Fibroblast of mammary gland (primary cell): Measurements from ENCODE around the gene CCDC93.

Experiments used
- DNase-seq: peaks from one replicate; pipeline ENCODE4 v3.0.0-alpha.2; 2010; ENCODE audit warnings: low read depth
- H3K4me3 ChIP-seq: 2 replicates; pipeline ENCODE4 v1.5.1; 2011; ENCODE audit warnings: low read depth, mild to moderate bottlenecking, low read length, moderate library complexity; ENCODE audit not compliant: control insufficient read depth
- TF ChIP-seq, protein P1 (sequence below): conservative IDR thresholded peaks from 2 replicates; pipeline ENCODE4 v1.5.1; 2011; ENCODE audit warnings: low read depth, low read length, inconsistent platforms; ENCODE audit not compliant: control insufficient read depth, insufficient read depth

Gene CCDC93

DNA sequence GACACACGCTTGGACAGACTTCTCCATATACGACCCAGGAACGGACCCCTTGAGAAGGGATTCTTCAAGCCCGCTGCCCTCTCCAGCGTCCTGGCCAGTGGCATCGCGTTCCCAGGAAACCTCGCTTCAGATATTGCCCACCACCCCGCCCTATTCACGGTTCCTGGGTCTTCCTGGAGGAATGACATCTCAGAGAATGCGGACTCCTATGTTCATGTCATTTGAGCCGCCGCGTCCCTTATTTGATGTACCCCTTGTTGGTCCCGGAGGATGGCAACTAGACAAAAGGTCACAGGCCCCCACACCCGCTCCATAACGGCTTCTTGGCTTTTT is 588 bp upstream of the CCDC93 start:
- no peak for DNase-seq

DNA sequence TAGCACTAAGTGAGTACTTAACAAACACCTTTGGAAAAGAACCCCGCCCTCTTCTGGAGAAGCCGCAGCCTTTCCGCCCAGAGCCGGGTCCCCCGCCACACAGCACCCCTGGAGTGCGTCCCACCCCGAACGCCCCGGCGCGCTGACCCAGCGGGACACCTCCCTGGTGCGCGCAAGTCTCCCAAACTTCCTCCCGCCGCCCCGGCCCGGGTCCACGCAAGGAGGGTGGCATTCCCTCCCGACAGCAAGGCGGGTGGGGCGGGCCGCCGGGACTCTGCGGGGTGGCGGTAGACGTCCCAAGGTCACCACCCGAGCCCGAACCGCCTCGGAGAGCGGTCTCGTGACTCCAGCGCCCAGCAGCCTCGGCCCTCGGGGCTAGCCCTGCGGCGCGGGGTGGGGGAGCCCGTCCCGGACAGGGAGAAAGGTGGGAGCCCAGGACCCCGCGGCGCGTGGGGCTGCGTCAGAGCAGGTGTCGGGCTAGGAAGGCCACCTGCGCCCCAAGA is 598 bp downstream of the CCDC93 start:
- TF ChIP-seq, protein P1, sequence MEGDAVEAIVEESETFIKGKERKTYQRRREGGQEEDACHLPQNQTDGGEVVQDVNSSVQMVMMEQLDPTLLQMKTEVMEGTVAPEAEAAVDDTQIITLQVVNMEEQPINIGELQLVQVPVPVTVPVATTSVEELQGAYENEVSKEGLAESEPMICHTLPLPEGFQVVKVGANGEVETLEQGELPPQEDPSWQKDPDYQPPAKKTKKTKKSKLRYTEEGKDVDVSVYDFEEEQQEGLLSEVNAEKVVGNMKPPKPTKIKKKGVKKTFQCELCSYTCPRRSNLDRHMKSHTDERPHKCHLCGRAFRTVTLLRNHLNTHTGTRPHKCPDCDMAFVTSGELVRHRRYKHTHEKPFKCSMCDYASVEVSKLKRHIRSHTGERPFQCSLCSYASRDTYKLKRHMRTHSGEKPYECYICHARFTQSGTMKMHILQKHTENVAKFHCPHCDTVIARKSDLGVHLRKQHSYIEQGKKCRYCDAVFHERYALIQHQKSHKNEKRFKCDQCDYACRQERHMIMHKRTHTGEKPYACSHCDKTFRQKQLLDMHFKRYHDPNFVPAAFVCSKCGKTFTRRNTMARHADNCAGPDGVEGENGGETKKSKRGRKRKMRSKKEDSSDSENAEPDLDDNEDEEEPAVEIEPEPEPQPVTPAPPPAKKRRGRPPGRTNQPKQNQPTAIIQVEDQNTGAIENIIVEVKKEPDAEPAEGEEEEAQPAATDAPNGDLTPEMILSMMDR: no peak
- DNase-seq: no peak

More for the DNA sequence above, 588 bp upstream of the CCDC93 start:
- TF ChIP-seq, protein P1: no peak
- peak overlapping the region; percentile 76 for H3K4me3 ChIP-seq

GRCh38 chr2:118012778-118013177 is 1.1 kb downstream of the CCDC93 start:
- peak; percentile 1 for DNase-seq
- H3K4me3 ChIP-seq: peak overlapping the region; percentile 76
- TF ChIP-seq, protein P1: no peak

More for the DNA sequence above, 598 bp downstream of the CCDC93 start:
- H3K4me3 ChIP-seq: peak overlapping the region; percentile 76

GRCh38 chr2:118010473-118010872 is 3.4 kb downstream of the CCDC93 start:
- H3K4me3 ChIP-seq: no peak overlapping the region
- TF ChIP-seq, protein P1: no peak
- DNase-seq: no peak

DNA sequence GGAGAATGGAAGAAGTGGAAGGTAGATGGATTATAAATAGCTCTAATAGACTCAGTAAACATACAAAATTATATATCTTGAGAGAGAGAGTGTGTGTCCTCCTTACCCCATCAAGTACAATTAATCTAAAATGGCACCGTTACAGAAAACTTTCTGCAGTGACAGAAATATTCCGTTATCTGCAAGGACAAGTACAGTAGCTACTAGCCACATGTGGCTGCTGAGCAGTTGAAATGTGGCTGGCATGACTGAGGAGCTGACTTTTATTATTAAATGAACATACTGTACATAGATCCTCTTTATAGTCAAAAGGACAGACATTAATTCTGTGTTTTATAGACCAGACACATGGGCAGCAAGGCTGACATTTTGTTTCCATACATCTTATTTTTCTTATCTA is 7.0 kb downstream of the CCDC93 start:
- DNase-seq: no peak
- TF ChIP-seq, protein P1: no peak
- no peak overlapping the region for H3K4me3 ChIP-seq

GRCh38 chr2:118006326-118006725 is 7.5 kb downstream of the CCDC93 start:
- TF ChIP-seq, protein P1: no peak
- DNase-seq: no peak
- no peak overlapping the region for H3K4me3 ChIP-seq

DNA sequence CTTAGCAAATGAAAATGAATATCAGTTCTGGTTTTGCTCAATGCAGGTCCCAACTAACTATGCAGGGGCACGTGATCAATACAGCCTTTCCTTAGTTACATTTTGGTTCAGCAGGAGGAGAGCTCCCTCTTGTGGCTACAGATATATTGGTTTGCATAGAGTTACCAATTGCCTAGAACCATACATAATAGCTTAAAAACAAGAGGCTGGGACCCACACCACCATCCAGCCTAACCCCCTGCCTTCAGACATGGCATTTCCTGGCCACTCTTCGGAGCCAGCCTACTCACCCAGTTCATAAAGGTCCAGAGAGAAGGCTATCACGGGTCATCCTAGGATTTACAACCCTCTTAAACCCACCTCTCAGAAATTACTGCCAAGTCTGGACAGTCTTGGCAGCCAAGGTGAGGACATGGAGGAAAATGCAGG is 10.5 kb downstream of the CCDC93 start:
- TF ChIP-seq, protein P1: peak; percentile 87
- DNase-seq: peak; percentile 87
- no peak overlapping the region for H3K4me3 ChIP-seq
